Neural cell (in vitro differentiated cells): ENCODE data around the gene RAB34. TPM values are rescaled to one million over a fixed set of nuclear protein-coding genes. Genes with fewer than 3 reads are reported as not detected.

Experiments
- H2AFZ ChIP-seq: fragments of 200-600, 300-800 bp; sonication (generic), shearing (Covaris generic); 2 replicates; pipeline ENCODE4 v1.6.0; 2014; ENCODE audit warnings: low read depth, mild to moderate bottlenecking, antibody characterized with exemption, low read length, moderate library complexity
- H3F3A ChIP-seq: fragments of 200-600 bp; shearing (Covaris generic); 2 replicates; pipeline ENCODE4 v1.6.1; 2016; ENCODE audit warnings: mild to moderate bottlenecking, moderate library complexity, mixed read lengths, antibody characterized with exemption, low read length; ENCODE audit not compliant: insufficient read depth, poor library complexity, severe bottlenecking
- H3K27ac ChIP-seq: fragments of 200-600, 300-800 bp; sonication (generic), shearing (Covaris generic); 2 replicates; pipeline ENCODE4 v1.5.1; 2014; ENCODE audit warnings: mild to moderate bottlenecking, low read length, moderate library complexity
- H3K27me3 ChIP-seq: fragments of 300-800, 200-600 bp; sonication (generic), shearing (Covaris generic); 2 replicates; pipeline ENCODE4 v1.6.0; 2014; ENCODE audit warnings: mild to moderate bottlenecking, low read depth, low read length, moderate library complexity; ENCODE audit not compliant: insufficient read depth
- H3K36me3 ChIP-seq: fragments of 300-800, 200-600 bp; sonication (generic), shearing (Covaris generic); 2 replicates; pipeline ENCODE4 v1.5.1; 2014; ENCODE audit warnings: mild to moderate bottlenecking, antibody characterized with exemption, low read length, moderate library complexity; ENCODE audit not compliant: insufficient read depth
- H3K4me2 ChIP-seq: fragments of 300-800, 200-600 bp; sonication (generic), shearing (Covaris generic); 2 replicates; pipeline ENCODE4 v1.6.0; 2014; ENCODE audit warnings: mild to moderate bottlenecking, low read length
- H3K4me3 ChIP-seq: fragments of 300-800, 200-600 bp; sonication (generic), shearing (Covaris generic); 2 replicates; pipeline ENCODE4 v1.5.1; 2014; ENCODE audit warnings: mild to moderate bottlenecking, low read length, moderate library complexity
- H3K79me2 ChIP-seq: fragments of 200-600 bp; shearing (Covaris generic); replicated peaks from 2 replicates; pipeline ENCODE4 v1.6.0; 2014; ENCODE audit warnings: mild to moderate bottlenecking, low read length, moderate library complexity; ENCODE audit not compliant: insufficient read depth
- H3K9ac ChIP-seq: fragments of 300-800, 200-600 bp; sonication (generic), shearing (Covaris generic); 2 replicates; pipeline ENCODE4 v1.6.1; 2016; ENCODE audit warnings: mild to moderate bottlenecking, low read length, mixed read lengths
- H3K9me2 ChIP-seq: fragments of 200-600 bp; shearing (Covaris generic); 2 replicates; pipeline ENCODE4 v1.6.1; 2016; ENCODE audit warnings: mild to moderate bottlenecking, low read length, mixed read lengths; ENCODE audit not compliant: insufficient read depth
- H3K9me3 ChIP-seq: fragments of 200-600, 300-800 bp; sonication (generic), shearing (Covaris generic); 2 replicates; pipeline ENCODE4 v1.6.1; 2016; ENCODE audit warnings: mild to moderate bottlenecking, mixed run types, low read length, moderate library complexity, mixed read lengths
- H4K20me1 ChIP-seq: fragments of 200-600 bp; shearing (Covaris generic); 2 replicates; pipeline ENCODE4 v1.6.1; 2016; ENCODE audit warnings: mild to moderate bottlenecking, mixed run types; ENCODE audit not compliant: insufficient read depth
- CTCF ChIP-seq: fragments of 450-650 bp; IDR thresholded peaks from 2 replicates; pipeline ENCODE4 v1.5.1; 2014; ENCODE audit warnings: antibody characterized with exemption, mild to moderate bottlenecking, moderate library complexity; ENCODE audit not compliant: poor library complexity, severe bottlenecking
- EP300 ChIP-seq: fragments of 450-650 bp; conservative IDR thresholded peaks from 2 replicates; pipeline ENCODE4 v1.6.1; 2014; ENCODE audit warnings: antibody characterized with exemption, mild to moderate bottlenecking, moderate library complexity; ENCODE audit not compliant: poor library complexity, severe bottlenecking
- MXI1 ChIP-seq: fragments of 450-650 bp; conservative IDR thresholded peaks from 2 replicates; pipeline ENCODE4 v1.6.1; 2014; ENCODE audit warnings: antibody characterized with exemption, mild to moderate bottlenecking; ENCODE audit not compliant: poor library complexity, severe bottlenecking
- POLR2AphosphoS5 ChIP-seq: IDR thresholded peaks from 2 replicates; pipeline ENCODE4 v1.6.1; 2012
- RAD21 ChIP-seq: fragments of 450-650 bp; conservative IDR thresholded peaks from 2 replicates; pipeline ENCODE4 v1.6.1; 2014; ENCODE audit warnings: antibody characterized with exemption, mild to moderate bottlenecking, moderate library complexity
- REST ChIP-seq: IDR thresholded peaks from 2 replicates; pipeline ENCODE4 v1.6.1; 2012; ENCODE audit warnings: borderline replicate concordance
- SMC3 ChIP-seq: fragments of 450-650 bp; conservative IDR thresholded peaks from 2 replicates; pipeline ENCODE4 v1.6.1; 2014; ENCODE audit warnings: antibody characterized with exemption, mild to moderate bottlenecking, moderate library complexity; ENCODE audit not compliant: poor library complexity
- TAF1 ChIP-seq: IDR thresholded peaks from 2 replicates; pipeline ENCODE4 v1.6.1; 2012; ENCODE audit warnings: low read depth
- polyA plus RNA-seq: library from polyadenylated mRNA; depleted of rRNA; stranded (reverse); fragments of >200 nt; gene quantifications from 2 replicates; pipeline ENCODE4 v1.2.3, GENCODE V29; 2014

The RAB34 gene
- polyA plus RNA-seq, 1 donor from 2014 or later: 9.3 TPM

GRCh38 chr17:28689011-28689410, 28.7 kb downstream of the RAB34 start:
- Histone ChIP-seq H3K9me2 (no peaks in the 10 kb centered on the region), H3K27ac (no peak overlapping the region), H2AFZ (no peak overlapping the region), H3K9ac (no peak overlapping the region), H3K4me2 (no peak overlapping the region), H3K79me2 (no peaks in the 10 kb centered on the region), H3K9me3 (no peaks in the 10 kb centered on the region), H3K27me3 (no peaks in the 10 kb centered on the region), H3K4me3 (no peak overlapping the region), H4K20me1 (no peaks in the 10 kb centered on the region), H3K36me3 (peaks cover 23% of the 10 kb centered on the region), H3F3A (no peaks in the 10 kb centered on the region)
- TF ChIP-seq EP300: no peak
- TF ChIP-seq TAF1: no peak
- TF ChIP-seq MXI1: no peak

- no peak overlapping the region for H3K9ac ChIP-seq
- H3K9me2 ChIP-seq: no peaks in the 10 kb centered on the region
- H3K79me2 ChIP-seq: no peaks in the 10 kb centered on the region
- no peaks in the 10 kb centered on the region for H3K9me3 ChIP-seq
- H3K4me3 ChIP-seq: no peak overlapping the region
- no peak overlapping the region for H3K27ac ChIP-seq
- H4K20me1 ChIP-seq: no peaks in the 10 kb centered on the region
- no peak overlapping the region for H2AFZ ChIP-seq
- H3F3A ChIP-seq: no peaks in the 10 kb centered on the region
- no peaks in the 10 kb centered on the region for H3K27me3 ChIP-seq
- no peak overlapping the region for H3K4me2 ChIP-seq
- peaks cover 23% of the 10 kb centered on the region for H3K36me3 ChIP-seq
- no peak for TF ChIP-seq EP300
- TF ChIP-seq POLR2AphosphoS5: no peak
- no peak for TF ChIP-seq CTCF
- no peak for TF ChIP-seq REST
- no peak for TF ChIP-seq TAF1
Observed at GRCh38 chr17:28688481-28688880, 29.2 kb downstream of the RAB34 start.

GRCh38 chr17:28686296-28686695, 31.4 kb downstream of the RAB34 start:
- Histone ChIP-seq H3K4me2 (no peak overlapping the region), H3K27me3 (no peaks in the 10 kb centered on the region), H4K20me1 (no peaks in the 10 kb centered on the region), H2AFZ (no peak overlapping the region), H3K4me3 (no peak overlapping the region), H3F3A (no peaks in the 10 kb centered on the region), H3K27ac (no peak overlapping the region), H3K9ac (no peak overlapping the region), H3K9me2 (no peaks in the 10 kb centered on the region), H3K9me3 (no peaks in the 10 kb centered on the region), H3K36me3 (peaks cover 28% of the 10 kb centered on the region), H3K79me2 (no peaks in the 10 kb centered on the region)
- TF ChIP-seq RAD21 (no peak), REST (no peak), SMC3 (no peak), EP300 (no peak)
